Trophoblast cell (in vitro differentiated cells and primary cell): Measurements from ENCODE around the gene MAP4K4.
A peak's percentile ranks its signal among the peaks of the same experiment; 100 is the strongest.

Experiments used
- DNase-seq, 2 donors: peaks; one replicate each; pipeline ENCODE4 v3.0.0-alpha.2; 2016
- H2AFZ ChIP-seq: 2 replicates; pipeline ENCODE4 v1.6.1; 2013; ENCODE audit warnings: low read length, moderate library complexity, mild to moderate bottlenecking; ENCODE audit not compliant: insufficient read depth, poor library complexity
- H2AK5ac ChIP-seq: 2 replicates; pipeline ENCODE4 v1.6.1; 2013; ENCODE audit warnings: mild to moderate bottlenecking, low read length
- H2BK120ac ChIP-seq: 2 replicates; pipeline ENCODE4 v1.6.1; 2013; ENCODE audit warnings: low read length, mild to moderate bottlenecking, moderate library complexity; ENCODE audit not compliant: insufficient read depth, poor library complexity
- H2BK12ac ChIP-seq: 2 replicates; pipeline ENCODE4 v1.6.1; 2013; ENCODE audit warnings: mild to moderate bottlenecking, low read length, moderate library complexity
- H2BK5ac ChIP-seq: 2 replicates; pipeline ENCODE4 v1.6.1; 2013; ENCODE audit warnings: low read length, low read depth, moderate library complexity, mild to moderate bottlenecking; ENCODE audit not compliant: poor library complexity
- H3K14ac ChIP-seq: 2 replicates; pipeline ENCODE4 v1.6.1; 2013; ENCODE audit warnings: mild to moderate bottlenecking, low read length
- H3K18ac ChIP-seq: 2 replicates; pipeline ENCODE4 v1.6.1; 2013; ENCODE audit warnings: mild to moderate bottlenecking, low read length
- H3K23ac ChIP-seq: 2 replicates; pipeline ENCODE4 v1.6.1; 2013; ENCODE audit warnings: low read length
- H3K27ac ChIP-seq: 2 replicates; pipeline ENCODE4 v1.5.1; 2013; ENCODE audit warnings: low read depth, mild to moderate bottlenecking, inconsistent platforms, low read length, moderate library complexity
- H3K27me3 ChIP-seq: 2 replicates; pipeline ENCODE4 v1.6.1; 2013; ENCODE audit warnings: inconsistent platforms, mild to moderate bottlenecking, low read length, moderate library complexity; ENCODE audit not compliant: insufficient read depth
- H3K36me3 ChIP-seq, 2 experiments: 1 replicate in 1 of 2; 2 replicates in 1 of 2; pipeline ENCODE4 v1.6.1; 2013; ENCODE audit warnings: low read length in 2 of 2, mild to moderate bottlenecking in 2 of 2, moderate library complexity in 1 of 2; ENCODE audit not compliant: insufficient read depth in 2 of 2, control insufficient read depth in 1 of 2
- H3K4ac ChIP-seq: 2 replicates; pipeline ENCODE4 v1.6.1; 2013; ENCODE audit warnings: low read depth, mild to moderate bottlenecking, low read length, moderate library complexity
- H3K4me1 ChIP-seq, 2 experiments: 1 replicate in 1 of 2; 2 replicates in 1 of 2; pipeline ENCODE4 v1.6.1; 2013; ENCODE audit warnings: low read length in 2 of 2, mild to moderate bottlenecking in 2 of 2, moderate library complexity in 1 of 2; ENCODE audit not compliant: insufficient read depth in 2 of 2, control insufficient read depth in 1 of 2
- H3K4me2 ChIP-seq: 2 replicates; pipeline ENCODE4 v1.6.1; 2013; ENCODE audit warnings: inconsistent platforms, mild to moderate bottlenecking, low read length, moderate library complexity
- H3K4me3 ChIP-seq: 2 replicates; pipeline ENCODE4 v1.5.1; 2013; ENCODE audit warnings: mild to moderate bottlenecking, low read depth, low read length, inconsistent platforms
- H3K79me1 ChIP-seq: one replicate; pipeline ENCODE4 v1.6.1; 2013; ENCODE audit warnings: low read length
- H3K79me2 ChIP-seq: 2 replicates; pipeline ENCODE4 v1.6.1; 2013; ENCODE audit warnings: low read length, mild to moderate bottlenecking; ENCODE audit not compliant: control insufficient read depth, insufficient read depth, poor library complexity
- H3K9ac ChIP-seq: 2 replicates; pipeline ENCODE4 v1.6.1; 2013; ENCODE audit warnings: mild to moderate bottlenecking, low read length
- H3K9me3 ChIP-seq: 2 replicates; pipeline ENCODE4 v1.6.1; 2013; ENCODE audit warnings: low read depth, mild to moderate bottlenecking, control low read depth, inconsistent platforms, low read length; ENCODE audit not compliant: insufficient read depth
- H4K12ac ChIP-seq: 2 replicates; pipeline ENCODE4 v1.6.1; 2013; ENCODE audit warnings: low read depth, mild to moderate bottlenecking, low read length, moderate library complexity
- H4K8ac ChIP-seq: 2 replicates; pipeline ENCODE4 v1.6.1; 2013; ENCODE audit warnings: low read depth, mild to moderate bottlenecking, low read length, moderate library complexity
- H4K91ac ChIP-seq: one replicate; pipeline ENCODE4 v1.6.1; 2013; ENCODE audit warnings: low read depth, mild to moderate bottlenecking, low read length, moderate library complexity
- WGBS: extraction: QIAGEN DNeasy Blood & Tissue Kit; methylation state at CpG from one replicate; pipeline ENCODE4 v1.1.7; 2013; ENCODE audit warnings: missing lambda C conversion rate; ENCODE audit not compliant: insufficient read length, insufficient coverage; ENCODE audit errors: extremely low coverage; 5-methylcytosine and 5-hydroxymethylcytosine counted together

The MAP4K4 gene

DNA sequence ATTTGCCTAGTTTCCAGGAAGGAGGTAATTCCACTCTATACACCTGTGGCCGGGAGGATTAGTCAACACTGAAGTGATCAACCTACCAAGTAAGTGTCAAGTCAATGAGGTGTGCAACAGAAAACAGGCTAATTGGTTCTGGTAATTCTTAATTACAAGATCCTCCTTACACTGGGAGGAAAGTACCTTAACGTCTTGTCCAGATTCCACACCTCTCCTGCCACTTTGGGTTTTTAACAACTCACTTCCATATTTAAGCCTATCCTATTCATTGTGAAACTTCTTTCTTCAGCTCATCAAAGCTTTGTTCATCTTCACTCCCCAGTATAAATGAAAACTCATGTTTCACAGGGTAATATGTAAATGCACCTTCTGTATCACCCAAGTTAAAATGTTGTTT is 22.0 kb upstream of the MAP4K4 start:
- Histone ChIP-seq H3K9ac (no peak overlapping the region), H3K4me3 (no peak overlapping the region), H2BK5ac (no peak overlapping the region), H3K4me1 (peaks cover 6 to 7% of the 10 kb centered on the region in 2 experiments), H4K8ac (no peak overlapping the region), H3K18ac (no peak overlapping the region), H3K36me3 (no peaks in the 10 kb centered on the region), H2BK12ac (no peak overlapping the region), H3K9me3 (no peaks in the 10 kb centered on the region), H3K79me1 (peaks cover 8% of the 10 kb centered on the region), H3K27me3 (no peaks in the 10 kb centered on the region), H3K14ac (no peak overlapping the region), H2AK5ac (no peak overlapping the region), H3K23ac (no peak overlapping the region), H3K4ac (no peak overlapping the region), H2AFZ (no peak overlapping the region), H3K4me2 (no peak overlapping the region), H3K79me2 (no peaks in the 10 kb centered on the region), H3K27ac (no peak overlapping the region), H4K12ac (no peak overlapping the region), H2BK120ac (no peak overlapping the region), H4K91ac (no peak overlapping the region)
- DNase-seq = no peak
- WGBS = no CpG with 5 or more reads among the region's 2 CpGs

DNA sequence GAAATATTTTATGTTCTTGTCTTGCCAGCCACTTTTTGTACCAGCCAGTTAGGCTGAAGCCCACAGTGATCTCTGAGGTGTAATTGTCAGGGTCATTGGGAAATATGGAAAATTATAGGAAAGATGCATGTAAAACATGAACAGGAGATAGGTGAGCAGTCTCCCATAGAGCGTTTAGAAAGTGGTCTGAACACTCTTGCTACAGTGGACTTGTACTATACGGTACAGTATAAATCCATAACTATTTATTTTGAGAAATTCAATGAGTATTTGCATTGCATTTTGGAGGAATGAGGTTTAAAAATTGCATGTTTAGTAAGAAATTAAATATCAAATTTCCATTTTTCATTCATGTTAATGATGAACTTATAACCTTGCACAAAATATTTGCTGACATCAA is 20.8 kb upstream of the MAP4K4 start:
- Histone ChIP-seq H3K9ac (no peak overlapping the region), H3K79me2 (no peaks in the 10 kb centered on the region), H4K91ac (no peak overlapping the region), H2BK5ac (no peak overlapping the region), H2BK120ac (no peak overlapping the region), H3K23ac (no peak overlapping the region), H2AFZ (no peak overlapping the region), H3K9me3 (no peaks in the 10 kb centered on the region), H3K79me1 (peaks cover 8% of the 10 kb centered on the region), H2AK5ac (no peak overlapping the region), H3K4ac (no peak overlapping the region), H3K14ac (no peak overlapping the region), H3K4me3 (no peak overlapping the region), H4K8ac (no peak overlapping the region), H3K4me2 (no peak overlapping the region), H4K12ac (no peak overlapping the region), H3K4me1 (peaks cover 6 to 7% of the 10 kb centered on the region in 2 experiments), H2BK12ac (peak overlapping the region; percentile 80), H3K36me3 (no peaks in the 10 kb centered on the region), H3K18ac (no peak overlapping the region), H3K27ac (no peak overlapping the region), H3K27me3 (no peaks in the 10 kb centered on the region)
- DNase-seq = no peak
- WGBS = no CpG with 5 or more reads among the region's 2 CpGs

DNA sequence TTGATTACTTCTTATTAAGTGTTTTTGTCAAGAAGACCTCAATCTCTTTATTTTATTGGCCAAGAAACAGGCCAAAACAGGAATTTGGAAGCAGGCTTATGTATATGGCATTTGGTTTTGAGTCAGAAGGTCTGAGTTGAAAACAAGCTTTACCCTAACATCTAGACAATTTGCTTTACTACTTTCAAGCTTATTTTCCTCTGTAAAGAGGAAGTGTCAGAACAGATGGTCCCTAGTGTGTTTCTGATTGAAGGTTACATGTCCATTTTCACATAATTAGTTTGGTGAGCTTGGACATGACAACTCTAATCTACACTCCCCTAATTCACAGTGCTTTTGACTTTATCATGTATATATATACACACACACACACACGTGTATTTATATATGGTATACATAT is 19.8 kb upstream of the MAP4K4 start:
- Histone ChIP-seq H2BK12ac (no peak overlapping the region), H4K12ac (no peak overlapping the region), H3K18ac (no peak overlapping the region), H3K27ac (no peak overlapping the region), H4K91ac (no peak overlapping the region), H2BK5ac (no peak overlapping the region), H3K9me3 (no peaks in the 10 kb centered on the region), H3K9ac (no peak overlapping the region), H3K79me2 (no peaks in the 10 kb centered on the region), H3K36me3 (no peaks in the 10 kb centered on the region), H3K4me1 (peaks cover 6 to 7% of the 10 kb centered on the region in 2 experiments), H3K4ac (no peak overlapping the region), H2BK120ac (no peak overlapping the region), H4K8ac (no peak overlapping the region), H2AK5ac (no peak overlapping the region), H2AFZ (no peak overlapping the region), H3K23ac (no peak overlapping the region), H3K14ac (no peak overlapping the region), H3K4me3 (no peak overlapping the region), H3K27me3 (no peaks in the 10 kb centered on the region), H3K4me2 (no peak overlapping the region), H3K79me1 (peaks cover 8% of the 10 kb centered on the region)
- no CpG with 5 or more reads among the region's 1 CpG for WGBS
- DNase-seq = no peak

DNA sequence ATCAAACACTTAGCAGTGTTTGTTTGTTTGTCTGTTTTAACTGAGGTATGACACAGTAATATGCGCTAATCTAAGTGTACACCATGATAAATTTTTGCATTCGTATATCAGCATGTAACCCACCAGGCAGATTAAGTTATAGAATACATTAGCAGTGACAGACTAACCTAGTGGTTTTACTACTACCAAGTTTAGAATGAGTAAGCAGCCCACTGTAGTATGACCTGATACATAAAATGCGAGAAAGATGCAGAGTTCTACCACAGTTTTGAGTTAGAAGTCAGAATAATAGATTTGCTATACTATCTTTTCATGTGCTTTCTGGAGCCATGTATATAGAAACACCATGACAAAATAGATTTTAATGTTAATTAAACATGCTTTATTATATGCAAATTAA is 19.1 kb upstream of the MAP4K4 start:
- H3K23ac ChIP-seq = no peak overlapping the region
- H4K91ac ChIP-seq = no peak overlapping the region
- no peak for DNase-seq
- H2BK12ac ChIP-seq = no peak overlapping the region
- no peak overlapping the region for H3K4me2 ChIP-seq
- H3K9ac ChIP-seq = no peak overlapping the region
- H3K9me3 ChIP-seq = no peaks in the 10 kb centered on the region
- H3K27me3 ChIP-seq = no peaks in the 10 kb centered on the region
- H3K27ac ChIP-seq = peak overlapping the region; percentile 28
- WGBS = no CpG with 5 or more reads among the region's 3 CpGs
- H3K79me1 ChIP-seq = peaks cover 8% of the 10 kb centered on the region
- no peaks in the 10 kb centered on the region for H3K79me2 ChIP-seq
- no peak overlapping the region for H2BK120ac ChIP-seq
- no peak overlapping the region for H2BK5ac ChIP-seq
- no peaks in the 10 kb centered on the region for H3K36me3 ChIP-seq
- H3K18ac ChIP-seq = no peak overlapping the region
- H2AK5ac ChIP-seq = no peak overlapping the region
- H2AFZ ChIP-seq = no peak overlapping the region
- H3K4me3 ChIP-seq = no peak overlapping the region
- no peak overlapping the region for H3K4ac ChIP-seq
- H3K4me1 ChIP-seq = peaks cover 6 to 7% of the 10 kb centered on the region in 2 experiments
- no peak overlapping the region for H4K12ac ChIP-seq
- H3K14ac ChIP-seq = no peak overlapping the region
- H4K8ac ChIP-seq = no peak overlapping the region
